Upper lobe of left lung (tissue), 4 donors: Measurements from ENCODE around the gene SH3GL3.

Experiments used
- CTCF ChIP-seq, 6 experiments: fragments of 450-650 bp in 4 of 6; fragments of 200-600 bp in 2 of 6; sonication (generic) in 2 of 6; IDR thresholded peaks; one replicate each; pipeline ENCODE4 v1.5.1; 2016 to 2019; ENCODE audit warnings: antibody characterized with exemption in 6 of 6
- POLR2A ChIP-seq, 4 donors: fragments of 450-650 bp; IDR thresholded peaks; one replicate each; pipeline ENCODE4 v1.5.1; 2016 to 2017; ENCODE audit warnings: antibody characterized with exemption in 4 of 4, mild to moderate bottlenecking in 2 of 4

GRCh38 chr15:83510001-83510400 lies 62.9 kb downstream of the SH3GL3 start:
- no peak for TF ChIP-seq CTCF (IDR thresholded peaks at IDR 0.05)
- no peak for TF ChIP-seq POLR2A (IDR thresholded peaks at IDR 0.05)
